ENCODE results near the gene HPS4. TPM values are rescaled to one million over a fixed set of nuclear protein-coding genes. Genes with fewer than 3 reads are reported as not detected.

HPS4 gene
- total and polyA plus RNA-seq, 4 donors: 5.4 to 26.2 (median 12.6) TPM

DNA sequence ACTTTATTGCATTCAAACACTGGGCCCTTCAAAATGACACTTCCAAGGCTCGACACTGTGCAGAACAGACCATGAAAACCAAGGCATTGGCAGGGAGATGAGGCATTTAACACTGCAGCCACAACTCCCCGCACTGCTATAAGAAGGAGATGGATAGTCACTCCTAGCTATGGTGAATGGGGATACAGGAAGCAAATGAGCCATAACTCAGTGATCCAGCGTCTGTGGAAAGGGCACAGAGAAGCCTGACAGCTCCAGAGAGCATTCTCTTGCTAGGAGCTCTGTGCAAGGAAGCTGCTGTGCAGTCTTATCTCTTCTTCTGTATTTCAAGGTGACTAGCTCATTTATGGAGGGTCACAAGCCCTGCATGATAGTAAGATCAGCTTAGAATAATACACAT, 20.9 kb downstream of the HPS4 start:
- no peaks in the 10 kb centered on the region for H3K27me3 ChIP-seq (ENCODE audit: control insufficient read depth in 4 of 4, insufficient read depth in 4 of 4, low read length in 3 of 4)
- no peak overlapping the region for H3K4me3 ChIP-seq (ENCODE audit: low read depth in 1 of 3, low read length in 3 of 3)
- H3K9ac ChIP-seq (ENCODE audit: low read depth in 1 of 2, low read length in 2 of 2): no peak overlapping the region
- WGBS: 98% methylated on average over 3 of the region's 3 CpGs
- H3K27ac ChIP-seq (ENCODE audit: low read depth in 1 of 2, low read length in 2 of 2): no peak overlapping the region
- peaks cover 13 to 70% (median 40%) of the 10 kb centered on the region in 4 donors for H3K36me3 ChIP-seq (ENCODE audit: control insufficient read depth in 4 of 4, insufficient read depth in 3 of 4, low read depth in 1 of 4, low read length in 3 of 4)
- no peak for DNase-seq (ENCODE audit: low spot score)
- H3K4me1 ChIP-seq (ENCODE audit: control insufficient read depth in 4 of 4, insufficient read depth in 4 of 4, low read length in 3 of 4): peaks cover 0 to 9% (median 2%) of the 10 kb centered on the region in 4 donors
- no peaks in the 10 kb centered on the region for H3K9me3 ChIP-seq (ENCODE audit: control insufficient read depth in 4 of 4, low read length in 3 of 4)
- TF ChIP-seq NR2F2 (IDR thresholded peaks at IDR 0.05) (no peak), HNF4A (conservative IDR thresholded peaks at IDR 0.05) (no peak), FOXA1 (IDR thresholded peaks at IDR 0.05) (no peak), RAD21 (IDR thresholded peaks at IDR 0.05) (no peak), TAF1 (conservative IDR thresholded peaks at IDR 0.05) (no peak), FOXA2 (IDR thresholded peaks at IDR 0.05) (no peak), EGR1 (IDR thresholded peaks at IDR 0.05; ENCODE audit: low read depth in 2 of 2) (no peak), HNF4G (IDR thresholded peaks at IDR 0.05) (no peak), YY1 (IDR thresholded peaks at IDR 0.05) (no peak), SP1 (IDR thresholded peaks at IDR 0.05) (no peak)
- TF ChIP-seq, protein P1, sequence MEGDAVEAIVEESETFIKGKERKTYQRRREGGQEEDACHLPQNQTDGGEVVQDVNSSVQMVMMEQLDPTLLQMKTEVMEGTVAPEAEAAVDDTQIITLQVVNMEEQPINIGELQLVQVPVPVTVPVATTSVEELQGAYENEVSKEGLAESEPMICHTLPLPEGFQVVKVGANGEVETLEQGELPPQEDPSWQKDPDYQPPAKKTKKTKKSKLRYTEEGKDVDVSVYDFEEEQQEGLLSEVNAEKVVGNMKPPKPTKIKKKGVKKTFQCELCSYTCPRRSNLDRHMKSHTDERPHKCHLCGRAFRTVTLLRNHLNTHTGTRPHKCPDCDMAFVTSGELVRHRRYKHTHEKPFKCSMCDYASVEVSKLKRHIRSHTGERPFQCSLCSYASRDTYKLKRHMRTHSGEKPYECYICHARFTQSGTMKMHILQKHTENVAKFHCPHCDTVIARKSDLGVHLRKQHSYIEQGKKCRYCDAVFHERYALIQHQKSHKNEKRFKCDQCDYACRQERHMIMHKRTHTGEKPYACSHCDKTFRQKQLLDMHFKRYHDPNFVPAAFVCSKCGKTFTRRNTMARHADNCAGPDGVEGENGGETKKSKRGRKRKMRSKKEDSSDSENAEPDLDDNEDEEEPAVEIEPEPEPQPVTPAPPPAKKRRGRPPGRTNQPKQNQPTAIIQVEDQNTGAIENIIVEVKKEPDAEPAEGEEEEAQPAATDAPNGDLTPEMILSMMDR (IDR thresholded peaks at IDR 0.05; ENCODE audit: low read depth, low read length, missing input control): no peak

DNA sequence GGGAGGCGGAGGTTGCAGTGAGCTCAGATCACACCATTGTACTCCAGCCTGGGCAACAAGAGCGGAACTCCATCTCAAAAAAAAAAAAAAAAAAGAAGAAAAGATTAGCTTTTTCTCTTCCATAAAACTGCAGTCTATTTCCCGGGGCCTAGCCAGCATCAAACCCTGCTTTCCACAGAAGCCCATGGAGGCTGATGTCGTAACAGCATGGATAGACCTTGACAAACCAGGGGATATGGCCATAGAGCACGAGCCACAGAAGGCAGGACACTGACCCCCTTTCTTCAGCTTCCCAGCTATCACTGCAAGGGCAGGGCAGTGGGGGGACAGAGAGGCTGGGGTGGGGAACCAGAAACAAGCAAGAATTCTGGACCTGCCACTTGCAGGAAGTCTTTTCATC, 21.5 kb downstream of the HPS4 start:
- no peak overlapping the region for H3K27ac ChIP-seq (ENCODE audit: low read depth in 1 of 2, low read length in 2 of 2)
- 94% methylated on average over 5 of the region's 5 CpGs for WGBS

More for the DNA sequence above, 21.5 kb downstream of the HPS4 start:
- no peak for DNase-seq (ENCODE audit: low spot score)
- H3K4me1 ChIP-seq (ENCODE audit: control insufficient read depth in 4 of 4, insufficient read depth in 4 of 4, low read length in 3 of 4): peaks cover 0 to 9% (median 2%) of the 10 kb centered on the region in 4 donors
- H3K4me3 ChIP-seq (ENCODE audit: low read depth in 1 of 3, low read length in 3 of 3): no peak overlapping the region
- TF ChIP-seq, protein P2, sequence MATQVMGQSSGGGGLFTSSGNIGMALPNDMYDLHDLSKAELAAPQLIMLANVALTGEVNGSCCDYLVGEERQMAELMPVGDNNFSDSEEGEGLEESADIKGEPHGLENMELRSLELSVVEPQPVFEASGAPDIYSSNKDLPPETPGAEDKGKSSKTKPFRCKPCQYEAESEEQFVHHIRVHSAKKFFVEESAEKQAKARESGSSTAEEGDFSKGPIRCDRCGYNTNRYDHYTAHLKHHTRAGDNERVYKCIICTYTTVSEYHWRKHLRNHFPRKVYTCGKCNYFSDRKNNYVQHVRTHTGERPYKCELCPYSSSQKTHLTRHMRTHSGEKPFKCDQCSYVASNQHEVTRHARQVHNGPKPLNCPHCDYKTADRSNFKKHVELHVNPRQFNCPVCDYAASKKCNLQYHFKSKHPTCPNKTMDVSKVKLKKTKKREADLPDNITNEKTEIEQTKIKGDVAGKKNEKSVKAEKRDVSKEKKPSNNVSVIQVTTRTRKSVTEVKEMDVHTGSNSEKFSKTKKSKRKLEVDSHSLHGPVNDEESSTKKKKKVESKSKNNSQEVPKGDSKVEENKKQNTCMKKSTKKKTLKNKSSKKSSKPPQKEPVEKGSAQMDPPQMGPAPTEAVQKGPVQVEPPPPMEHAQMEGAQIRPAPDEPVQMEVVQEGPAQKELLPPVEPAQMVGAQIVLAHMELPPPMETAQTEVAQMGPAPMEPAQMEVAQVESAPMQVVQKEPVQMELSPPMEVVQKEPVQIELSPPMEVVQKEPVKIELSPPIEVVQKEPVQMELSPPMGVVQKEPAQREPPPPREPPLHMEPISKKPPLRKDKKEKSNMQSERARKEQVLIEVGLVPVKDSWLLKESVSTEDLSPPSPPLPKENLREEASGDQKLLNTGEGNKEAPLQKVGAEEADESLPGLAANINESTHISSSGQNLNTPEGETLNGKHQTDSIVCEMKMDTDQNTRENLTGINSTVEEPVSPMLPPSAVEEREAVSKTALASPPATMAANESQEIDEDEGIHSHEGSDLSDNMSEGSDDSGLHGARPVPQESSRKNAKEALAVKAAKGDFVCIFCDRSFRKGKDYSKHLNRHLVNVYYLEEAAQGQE (IDR thresholded peaks at IDR 0.05): no peak
- TF ChIP-seq HNF4G (IDR thresholded peaks at IDR 0.05) (no peak), JUND (IDR thresholded peaks at IDR 0.05) (no peak), RXRA (IDR thresholded peaks at IDR 0.05) (no peak), HNF4A (conservative IDR thresholded peaks at IDR 0.05) (no peak), RAD21 (IDR thresholded peaks at IDR 0.05) (no peak), NR2F2 (IDR thresholded peaks at IDR 0.05) (no peak), EGR1 (IDR thresholded peaks at IDR 0.05; ENCODE audit: low read depth in 2 of 2) (no peak), FOXA1 (IDR thresholded peaks at IDR 0.05) (no peak), FOXA2 (IDR thresholded peaks at IDR 0.05) (no peak), TAF1 (conservative IDR thresholded peaks at IDR 0.05) (no peak), GABPA (IDR thresholded peaks at IDR 0.05 in 1 of 2, conservative IDR thresholded peaks at IDR 0.05 in 1 of 2) (no peak)
- TF ChIP-seq, protein P1 (IDR thresholded peaks at IDR 0.05; ENCODE audit: low read depth, low read length, missing input control): no peak
- TF ChIP-seq, protein P3, sequence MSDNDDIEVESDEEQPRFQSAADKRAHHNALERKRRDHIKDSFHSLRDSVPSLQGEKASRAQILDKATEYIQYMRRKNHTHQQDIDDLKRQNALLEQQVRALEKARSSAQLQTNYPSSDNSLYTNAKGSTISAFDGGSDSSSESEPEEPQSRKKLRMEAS (IDR thresholded peaks at IDR 0.05): no peak
- TF ChIP-seq, protein P4, sequence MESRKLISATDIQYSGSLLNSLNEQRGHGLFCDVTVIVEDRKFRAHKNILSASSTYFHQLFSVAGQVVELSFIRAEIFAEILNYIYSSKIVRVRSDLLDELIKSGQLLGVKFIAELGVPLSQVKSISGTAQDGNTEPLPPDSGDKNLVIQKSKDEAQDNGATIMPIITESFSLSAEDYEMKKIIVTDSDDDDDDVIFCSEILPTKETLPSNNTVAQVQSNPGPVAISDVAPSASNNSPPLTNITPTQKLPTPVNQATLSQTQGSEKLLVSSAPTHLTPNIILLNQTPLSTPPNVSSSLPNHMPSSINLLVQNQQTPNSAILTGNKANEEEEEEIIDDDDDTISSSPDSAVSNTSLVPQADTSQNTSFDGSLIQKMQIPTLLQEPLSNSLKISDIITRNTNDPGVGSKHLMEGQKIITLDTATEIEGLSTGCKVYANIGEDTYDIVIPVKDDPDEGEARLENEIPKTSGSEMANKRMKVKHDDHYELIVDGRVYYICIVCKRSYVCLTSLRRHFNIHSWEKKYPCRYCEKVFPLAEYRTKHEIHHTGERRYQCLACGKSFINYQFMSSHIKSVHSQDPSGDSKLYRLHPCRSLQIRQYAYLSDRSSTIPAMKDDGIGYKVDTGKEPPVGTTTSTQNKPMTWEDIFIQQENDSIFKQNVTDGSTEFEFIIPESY (IDR thresholded peaks at IDR 0.05): no peak
- TF ChIP-seq, protein P5, sequence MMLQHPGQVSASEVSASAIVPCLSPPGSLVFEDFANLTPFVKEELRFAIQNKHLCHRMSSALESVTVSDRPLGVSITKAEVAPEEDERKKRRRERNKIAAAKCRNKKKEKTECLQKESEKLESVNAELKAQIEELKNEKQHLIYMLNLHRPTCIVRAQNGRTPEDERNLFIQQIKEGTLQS (IDR thresholded peaks at IDR 0.05): no peak
- H3K27me3 ChIP-seq (ENCODE audit: control insufficient read depth in 4 of 4, insufficient read depth in 4 of 4, low read length in 3 of 4): no peaks in the 10 kb centered on the region
- H3K9ac ChIP-seq (ENCODE audit: low read depth in 1 of 2, low read length in 2 of 2): no peak overlapping the region
- peaks cover 15 to 67% (median 37%) of the 10 kb centered on the region in 4 donors for H3K36me3 ChIP-seq (ENCODE audit: control insufficient read depth in 4 of 4, insufficient read depth in 3 of 4, low read depth in 1 of 4, low read length in 3 of 4)
- no peaks in the 10 kb centered on the region for H3K9me3 ChIP-seq (ENCODE audit: control insufficient read depth in 4 of 4, low read length in 3 of 4)
